HG03558 (cell line): ENCODE measurements around the gene HM13.
"Not testable (repeated sequence)": the region's sequence is repeated elsewhere in the genome, so short reads cannot be mapped to it uniquely, and the experiment has no call there.

Experiments used
- ATAC-seq: cut with Tn5 transposase; IDR thresholded peaks from one replicate; pipeline ENCODE4 v1.9.1; 2021; ENCODE audit warnings: moderate number of reproducible peaks; ENCODE audit not compliant: unreplicated experiment; ENCODE audit errors: extremely low read depth

Gene HM13

DNA sequence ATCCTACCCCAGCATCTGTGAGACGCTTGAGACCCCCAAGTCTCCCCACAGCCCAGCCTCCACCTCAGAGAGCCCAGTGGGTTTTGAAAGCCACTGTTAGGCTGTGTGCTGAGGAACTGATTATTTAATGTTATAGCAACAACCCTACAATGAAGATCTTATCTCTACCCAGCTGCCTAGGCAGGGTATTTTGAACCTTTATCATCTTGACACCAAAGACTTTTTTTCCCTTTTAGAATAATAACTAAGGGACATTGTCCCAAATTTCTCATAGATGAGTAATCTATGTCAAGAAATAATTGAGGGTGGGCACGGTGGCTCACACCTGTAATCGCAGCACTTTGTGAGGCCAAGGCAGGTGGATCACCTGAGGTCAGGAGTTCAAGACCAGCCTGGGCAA is 26.2 kb downstream of the HM13 start:
- ATAC-seq = no peak

DNA sequence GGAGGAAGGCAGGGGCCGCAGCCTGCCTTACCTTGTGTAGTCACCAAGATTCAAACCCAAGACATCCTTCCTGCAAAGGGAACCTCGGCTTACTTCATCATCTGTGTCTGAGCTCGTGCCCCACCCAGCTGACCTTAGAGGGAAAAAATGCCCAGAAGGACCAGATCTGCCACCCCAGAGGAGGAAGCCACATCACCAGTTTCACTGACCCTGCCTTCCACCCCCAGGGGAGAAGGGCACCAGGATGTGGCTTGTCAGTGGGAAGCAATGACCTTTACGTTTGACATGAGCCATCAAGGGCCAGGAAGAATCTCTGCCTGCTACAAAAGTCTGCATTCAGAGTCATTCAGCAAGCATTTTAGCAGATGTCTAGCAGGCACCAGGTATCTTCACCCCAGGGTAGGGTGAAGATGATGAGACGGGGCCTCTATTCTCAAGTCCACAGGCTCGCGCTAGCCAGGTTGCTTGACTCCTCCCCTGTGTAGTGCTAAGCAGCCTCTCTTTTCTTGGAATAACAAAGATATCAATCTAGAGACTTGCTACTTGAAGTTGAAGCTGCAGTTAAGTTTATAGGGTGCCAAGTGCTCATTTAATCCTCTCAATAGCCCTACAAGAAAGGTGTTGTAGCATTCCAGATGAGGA is 28.1 kb downstream of the HM13 start:
- ATAC-seq = no peak

DNA sequence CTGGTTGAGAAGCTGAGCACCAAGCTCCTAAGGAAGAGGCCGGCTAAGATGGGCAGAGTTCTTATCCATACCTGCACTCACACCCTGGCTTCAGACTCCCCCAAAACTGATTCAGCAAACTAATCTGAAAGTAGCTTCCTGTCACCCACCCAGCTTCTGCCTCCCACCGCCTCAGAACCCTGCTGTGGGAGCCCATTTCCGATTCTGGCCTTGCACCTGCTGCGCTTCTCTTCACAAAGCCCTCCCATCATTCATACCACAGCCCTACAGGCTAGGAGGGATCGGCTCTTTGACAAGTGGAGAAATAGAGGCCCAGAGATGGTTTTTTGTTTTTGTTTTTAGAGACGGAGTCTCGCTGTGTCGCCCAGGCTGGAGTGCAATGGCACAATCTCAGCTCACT is 28.7 kb downstream of the HM13 start:
- ATAC-seq = no peak

DNA sequence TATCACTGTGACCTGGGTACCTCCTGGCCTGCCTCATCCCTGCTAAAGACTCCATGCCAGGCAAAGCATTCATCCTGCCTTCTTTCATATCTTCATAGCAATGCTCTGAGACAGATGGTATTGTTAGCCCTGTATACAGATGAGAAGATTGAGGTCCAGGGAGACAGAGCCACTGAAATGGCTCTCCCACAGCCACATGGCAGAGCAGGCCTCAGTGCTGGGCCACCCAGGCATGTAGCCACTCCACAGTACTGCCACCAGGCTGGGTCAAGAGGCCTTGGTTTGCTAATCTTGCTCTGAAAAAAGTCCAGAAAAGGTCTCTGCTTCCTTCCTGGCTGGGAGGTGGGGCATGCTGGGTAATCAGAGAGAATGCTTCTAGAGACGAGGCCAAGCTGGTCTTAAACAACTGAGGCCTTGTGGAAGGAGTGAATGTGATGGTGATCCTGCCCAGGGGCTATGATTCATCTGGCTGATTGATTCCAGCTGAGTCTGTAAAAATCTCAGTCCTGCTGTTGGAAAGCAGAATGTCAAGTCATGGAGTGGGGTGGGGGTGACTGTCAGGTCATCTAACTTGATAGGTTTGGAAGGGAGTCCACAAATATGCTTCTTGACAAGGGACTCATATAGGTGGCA is 29.8 kb downstream of the HM13 start:
- ATAC-seq = no peak

DNA sequence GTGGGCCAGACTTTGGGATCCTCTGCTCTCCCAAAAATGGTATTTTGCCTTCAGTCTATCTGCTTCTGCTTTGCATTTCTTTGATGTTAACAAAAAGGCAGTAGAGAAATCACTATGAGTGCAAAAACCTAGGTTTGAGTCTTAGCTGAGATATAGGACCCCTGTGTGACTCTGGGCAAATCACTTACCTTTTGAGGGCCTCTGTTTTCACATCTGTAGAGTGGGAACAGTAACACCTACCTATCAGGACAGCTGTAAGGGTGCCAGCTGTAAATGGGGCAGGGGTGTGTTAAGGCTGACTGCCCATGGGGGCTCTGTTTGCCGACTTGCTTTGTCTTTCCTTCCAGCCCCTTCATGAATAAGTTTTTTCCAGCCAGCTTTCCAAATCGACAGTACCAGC is 30.4 kb downstream of the HM13 start:
- no peak for ATAC-seq

DNA sequence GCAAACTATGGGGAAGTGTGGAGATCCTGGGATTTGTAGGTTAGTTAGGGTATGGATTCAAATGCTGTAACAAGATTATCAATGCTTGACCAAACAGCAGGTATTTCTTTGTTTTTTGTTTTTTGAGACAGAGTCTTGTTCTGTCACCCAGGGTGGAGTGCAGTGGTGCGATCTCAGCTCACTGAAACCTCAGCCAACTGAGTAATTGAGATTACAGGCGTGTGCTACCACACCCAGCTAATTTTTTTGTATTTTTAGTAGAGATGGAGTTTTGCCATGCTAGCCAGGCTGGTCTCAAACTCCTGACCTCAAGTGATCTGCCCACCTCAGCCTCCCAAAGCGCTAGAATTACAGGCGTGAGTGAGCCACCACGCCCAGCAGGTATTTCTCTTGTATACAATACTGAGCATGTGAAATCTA is 31.4 kb downstream of the HM13 start:
- ATAC-seq = not testable (repeated sequence)

DNA sequence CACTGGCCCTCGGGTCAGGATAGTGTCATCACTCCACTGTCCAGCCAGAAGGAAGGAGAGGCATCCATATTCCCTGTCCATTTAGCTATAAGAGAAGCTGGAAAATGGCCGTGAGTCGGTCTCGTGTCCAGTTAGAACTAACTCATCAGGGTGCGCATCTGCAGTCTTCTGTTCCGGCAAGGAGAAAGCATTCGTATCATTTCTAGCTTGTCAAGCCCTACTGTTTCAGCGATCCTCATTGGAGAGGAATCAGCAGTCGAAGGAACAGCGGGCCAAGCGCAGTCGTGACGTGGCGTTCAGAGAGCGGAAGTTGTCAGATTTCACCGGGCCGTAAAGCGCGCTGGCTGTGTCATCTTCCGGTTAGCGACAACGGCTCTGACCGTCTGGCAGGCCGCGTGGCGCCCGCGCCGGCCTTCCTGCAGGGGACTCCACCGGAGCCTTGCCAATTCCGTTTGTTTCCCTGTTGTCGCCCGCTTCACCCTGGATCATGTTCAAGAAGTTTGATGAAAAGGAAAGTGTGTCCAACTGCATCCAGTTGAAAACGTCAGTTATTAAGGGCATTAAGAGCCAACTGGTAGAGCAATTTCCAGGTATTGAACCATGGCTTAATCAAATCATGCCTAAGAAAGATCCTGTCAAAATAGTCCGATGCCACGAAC is 32.9 kb downstream of the HM13 start:
- ATAC-seq = peak; percentile 55

DNA sequence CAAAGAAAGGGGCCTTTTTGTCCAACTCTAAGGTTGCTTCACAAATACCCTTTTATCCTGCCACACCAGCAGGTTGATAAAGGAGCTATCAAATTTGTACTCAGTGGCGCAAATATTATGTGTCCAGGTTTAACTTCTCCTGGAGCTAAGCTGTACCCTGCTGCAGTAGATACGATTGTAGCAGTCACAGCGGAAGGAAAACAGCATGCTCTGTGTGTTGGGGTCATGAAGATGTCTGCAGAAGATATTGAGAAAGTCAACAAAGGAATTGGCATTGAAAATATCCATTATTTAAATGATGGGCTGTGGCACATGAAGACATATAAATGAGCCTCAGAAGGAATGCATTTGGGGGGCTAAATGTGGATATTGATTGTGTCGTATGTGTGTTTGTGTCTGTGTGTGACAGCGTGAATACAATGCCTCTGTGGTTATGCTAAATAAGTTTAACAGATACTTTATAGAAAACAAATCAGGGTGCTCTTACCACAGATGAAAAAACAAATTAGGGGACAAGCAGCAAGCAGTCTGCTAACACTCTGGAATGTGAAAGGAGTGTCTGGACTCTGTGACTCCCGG is 33.6 kb downstream of the HM13 start:
- ATAC-seq = no peak

DNA sequence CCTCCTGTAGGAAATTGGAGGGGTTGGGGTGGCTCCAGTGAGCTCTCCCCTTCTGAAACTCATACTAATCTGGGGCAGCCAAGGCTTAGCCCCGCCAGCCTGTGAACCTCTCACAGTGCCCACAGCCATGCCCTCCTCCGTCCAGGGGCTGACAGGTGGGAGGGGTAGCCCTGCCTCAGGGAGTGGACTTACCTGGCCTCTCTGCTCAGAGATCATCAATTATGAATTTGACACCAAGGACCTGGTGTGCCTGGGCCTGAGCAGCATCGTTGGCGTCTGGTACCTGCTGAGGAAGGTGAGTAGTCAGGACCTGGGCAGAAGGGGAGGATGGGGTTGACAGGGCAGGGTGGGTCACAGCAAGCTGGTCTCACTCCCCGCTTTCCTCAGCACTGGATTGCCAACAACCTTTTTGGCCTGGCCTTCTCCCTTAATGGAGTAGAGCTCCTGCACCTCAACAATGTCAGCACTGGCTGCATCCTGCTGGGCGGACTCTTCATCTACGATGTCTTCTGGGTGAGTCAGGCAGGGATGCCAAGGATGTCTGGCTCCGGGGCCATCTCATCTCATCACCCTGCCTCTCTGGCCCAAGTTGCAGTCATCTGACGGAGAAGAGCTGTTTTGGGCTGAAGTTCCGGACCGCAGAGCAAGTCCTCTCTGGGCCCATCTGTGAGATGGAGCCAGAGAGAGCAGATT is 34.7 kb downstream of the HM13 start:
- no peak for ATAC-seq

DNA sequence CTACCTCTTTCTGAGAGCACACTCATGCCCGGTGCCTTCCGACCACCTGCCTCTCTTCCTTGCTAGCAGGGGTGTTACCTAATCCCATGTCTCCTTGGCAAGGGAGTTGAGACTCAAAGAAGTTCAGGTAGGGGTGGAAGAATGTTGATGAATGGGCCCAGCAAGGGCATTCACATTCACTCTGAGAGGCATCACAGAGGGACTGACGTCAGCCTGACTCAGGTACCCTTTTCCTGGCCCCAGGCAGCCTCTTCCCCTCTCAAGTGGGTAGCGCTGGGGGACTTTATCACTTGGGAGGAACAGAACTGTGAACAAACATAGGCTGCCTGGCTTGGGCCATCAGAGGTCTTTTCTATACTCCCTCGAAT is 35.3 kb downstream of the HM13 start:
- ATAC-seq = no peak

DNA sequence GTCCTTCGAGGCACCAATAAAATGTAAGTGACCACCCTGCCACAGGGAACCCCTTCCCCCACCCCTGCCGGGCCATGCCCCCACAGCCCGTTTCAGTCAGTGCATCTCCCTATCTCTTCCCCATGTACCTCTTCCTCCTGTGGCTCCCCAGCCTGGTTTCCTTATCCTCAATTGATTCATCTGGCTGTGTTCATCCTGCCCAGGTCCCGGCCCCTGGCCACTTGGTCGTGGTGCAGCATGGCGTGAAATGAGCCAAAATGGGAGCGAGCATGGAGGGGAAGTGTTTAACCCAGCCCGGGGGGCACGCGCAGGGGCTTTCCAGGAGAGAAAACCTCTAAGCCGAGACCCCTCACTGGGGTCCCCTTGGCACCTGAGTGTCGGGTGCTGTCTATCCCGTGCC is 35.9 kb downstream of the HM13 start:
- no peak for ATAC-seq

DNA sequence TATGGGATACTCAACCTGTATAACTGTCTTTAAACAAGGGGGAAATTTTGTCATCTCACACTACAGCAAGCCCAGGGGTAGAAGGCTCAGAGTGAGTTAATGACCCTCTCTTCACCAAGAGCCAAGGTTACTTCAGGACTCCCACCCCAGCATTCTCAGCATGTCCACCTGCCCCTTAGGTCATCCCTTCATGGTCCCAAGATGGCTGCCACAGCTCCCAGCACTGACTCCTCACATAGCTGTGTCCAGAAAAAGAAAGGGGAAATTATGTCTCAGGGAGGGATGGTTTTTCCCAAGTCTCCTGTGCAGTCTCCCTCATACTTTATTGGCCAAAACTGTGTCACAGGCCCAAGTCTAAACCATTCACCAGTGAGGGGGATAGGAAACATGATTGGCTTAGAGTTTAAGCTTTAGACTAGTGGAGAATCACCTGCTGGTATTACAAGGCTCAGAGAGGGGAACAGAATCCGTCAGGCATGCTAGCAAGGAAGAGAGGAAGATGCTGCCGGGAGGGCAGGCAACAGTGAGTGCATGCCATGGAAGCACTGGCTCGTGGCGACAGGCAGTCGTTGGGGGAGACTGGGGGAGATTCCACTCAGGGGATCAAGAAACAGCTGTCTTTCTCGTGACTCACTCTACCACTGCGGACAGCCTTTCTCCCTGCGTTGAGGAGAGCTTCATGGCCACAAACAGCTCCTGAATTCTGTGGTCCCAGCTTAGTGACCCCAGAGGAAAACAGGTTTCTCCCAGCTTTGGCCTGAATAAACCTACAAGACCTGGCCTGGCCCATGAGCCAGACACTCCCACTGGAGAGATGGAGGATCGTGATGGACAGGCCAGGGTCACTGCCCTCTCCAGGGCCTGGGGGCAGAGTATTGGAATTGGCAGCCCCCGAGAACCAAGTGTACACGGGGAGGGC is 37.2 kb downstream of the HM13 start:
- no peak for ATAC-seq

DNA sequence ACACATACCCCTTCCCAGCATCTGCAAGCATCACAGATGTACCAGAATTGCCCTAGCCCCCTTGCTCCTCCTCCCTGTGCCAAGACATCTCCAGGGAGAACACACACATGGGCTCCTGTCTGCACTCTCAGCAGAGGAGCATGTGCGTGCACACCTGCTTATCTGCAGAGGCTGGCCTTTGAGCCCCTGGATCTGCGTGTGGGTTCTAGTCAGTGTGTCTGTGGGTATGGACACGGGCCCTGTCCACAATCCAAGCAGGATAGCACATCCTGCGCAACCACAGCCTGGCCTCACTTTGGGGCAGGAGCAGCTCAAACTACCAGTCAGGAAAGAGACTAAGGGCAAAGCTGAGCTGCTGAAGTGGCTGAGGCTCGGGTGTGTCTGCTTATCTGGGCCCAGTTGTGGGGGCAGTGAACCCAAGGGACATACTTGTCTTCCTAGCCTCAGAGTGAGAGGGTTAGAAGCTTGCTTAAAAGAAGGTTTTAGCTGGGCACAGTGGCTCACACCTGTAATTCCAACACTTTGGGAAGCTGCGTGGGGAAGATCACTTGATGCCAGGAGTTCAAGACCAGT is 41.0 kb downstream of the HM13 start:
- ATAC-seq = no peak

DNA sequence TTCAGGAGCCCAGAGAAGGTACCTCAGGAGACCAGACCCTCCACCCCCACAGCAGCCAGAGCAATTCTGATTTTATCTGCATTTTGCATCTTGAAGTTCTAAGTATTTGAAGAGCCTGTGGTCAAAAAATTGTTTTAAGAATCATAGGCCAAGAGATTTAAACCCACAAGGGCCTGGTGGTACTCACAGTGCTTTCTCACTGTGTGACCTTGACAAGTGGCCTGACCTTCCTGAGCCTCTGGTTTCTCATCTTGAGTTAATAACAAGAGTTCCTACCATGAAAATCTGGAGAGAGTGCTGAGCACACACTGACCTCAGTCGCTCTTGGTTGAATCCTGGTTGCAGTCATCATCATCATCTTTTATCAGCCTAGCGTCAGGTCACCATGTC is 45.5 kb downstream of the HM13 start:
- no peak for ATAC-seq

DNA sequence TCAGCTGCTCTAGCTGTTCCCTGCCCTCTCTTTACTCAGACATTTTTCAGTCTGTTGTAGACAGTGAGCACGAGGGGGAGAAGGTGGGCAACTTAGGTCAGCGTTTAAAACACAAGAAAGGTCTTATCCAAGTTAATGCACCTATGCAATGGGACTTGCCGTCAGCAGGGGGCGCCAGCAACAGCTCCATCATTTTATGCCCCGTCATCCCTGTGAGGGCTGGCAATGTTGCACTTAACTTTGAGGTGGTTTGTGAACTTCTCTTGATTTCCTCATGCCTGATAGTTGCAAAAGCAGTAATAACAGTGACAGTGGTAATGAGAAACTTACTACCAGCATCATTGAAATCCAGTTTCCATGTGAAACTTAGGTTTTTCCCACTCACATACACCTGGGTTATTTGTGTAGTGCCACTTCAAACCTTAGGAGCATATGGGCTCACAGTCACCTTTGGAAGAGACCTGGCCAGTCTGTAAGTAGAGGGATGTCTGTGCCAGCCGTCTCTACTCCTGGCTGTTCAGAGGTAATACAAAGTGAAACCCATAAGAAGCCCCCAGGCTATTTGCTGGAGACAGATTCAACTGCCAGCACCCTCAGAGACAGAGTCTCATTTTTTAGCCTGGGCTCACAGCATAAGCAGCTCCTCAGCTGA is 46.0 kb downstream of the HM13 start:
- no peak for ATAC-seq

DNA sequence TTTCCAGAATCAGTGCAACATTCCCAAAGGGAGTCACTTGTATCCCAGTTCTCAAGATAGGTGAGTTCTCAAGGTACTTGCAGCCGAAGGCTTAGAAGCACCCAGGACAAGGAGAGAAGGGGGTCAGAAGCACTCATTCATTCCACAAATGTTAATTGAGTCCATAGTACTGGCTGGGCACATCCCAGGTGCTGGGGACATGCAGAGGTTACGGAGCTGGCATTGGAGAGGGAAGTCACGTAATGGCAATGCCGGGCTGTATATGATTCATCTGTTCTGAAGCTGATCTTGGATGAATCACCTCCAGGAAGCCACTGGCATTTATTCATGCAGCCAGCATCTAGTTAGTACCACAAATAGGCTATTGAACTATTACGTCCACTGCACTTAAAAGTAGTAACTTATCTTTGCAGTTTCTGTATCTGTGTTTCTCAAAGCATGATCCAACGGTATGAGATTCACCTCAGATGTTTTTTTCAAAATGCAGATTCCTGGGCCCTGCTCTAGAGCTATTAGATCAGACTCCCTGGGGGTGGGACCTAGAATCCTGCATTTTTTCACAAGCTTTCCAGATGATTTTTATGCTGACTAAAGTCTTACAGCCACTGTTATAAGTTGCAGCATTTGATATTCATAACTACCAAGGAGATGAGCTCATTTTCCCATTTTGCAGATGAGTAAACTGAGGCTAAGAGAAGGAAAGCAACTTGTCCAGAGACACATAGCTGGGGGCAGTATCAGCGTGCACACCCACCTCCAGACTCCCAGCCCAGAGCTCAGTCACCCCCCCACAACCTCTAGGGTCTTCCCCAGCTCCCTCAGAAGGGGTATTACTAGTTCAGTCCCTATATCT is 46.7 kb downstream of the HM13 start:
- no peak for ATAC-seq

DNA sequence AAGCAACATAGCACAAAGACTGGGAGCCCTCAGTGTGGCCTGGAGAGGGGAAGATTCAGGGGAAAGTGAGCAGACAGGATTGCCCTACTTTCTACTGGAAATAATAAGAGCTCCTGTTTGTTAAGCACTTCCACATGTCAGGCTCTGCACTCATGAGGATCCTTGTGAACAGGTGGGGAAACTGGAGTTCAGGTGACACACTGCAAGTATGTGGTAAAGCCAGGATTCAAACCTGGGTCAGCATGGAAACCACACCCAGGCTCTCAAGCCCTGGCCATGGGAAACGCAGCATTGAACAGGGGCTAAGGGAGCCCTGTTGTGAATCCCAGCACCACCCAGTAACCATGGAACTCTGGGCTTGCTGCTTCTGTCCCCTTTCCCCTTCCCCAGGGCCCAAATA is 48.0 kb downstream of the HM13 start:
- ATAC-seq = no peak

DNA sequence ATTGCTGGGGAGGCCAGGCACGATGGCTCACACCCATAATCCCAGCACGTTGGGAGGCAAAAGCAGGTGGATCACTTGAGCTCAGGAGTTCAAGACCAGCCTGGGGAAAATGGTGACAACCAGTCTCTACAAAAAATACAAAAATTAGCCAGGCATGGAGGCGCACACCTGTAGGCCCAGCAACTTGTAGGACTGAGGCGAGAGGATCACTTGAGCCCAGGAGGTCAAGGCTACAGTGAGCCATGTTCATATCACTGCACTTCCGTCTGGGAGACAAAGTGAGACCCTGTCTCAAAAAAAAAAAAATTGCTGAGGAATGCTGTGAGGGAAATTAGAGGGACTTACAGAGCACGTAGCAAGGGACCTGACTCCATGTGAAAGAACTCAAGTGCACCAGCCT is 50.0 kb downstream of the HM13 start:
- ATAC-seq = no peak
